NCI-H1092 treated with DMSO at 0.1 percent for 48 hours (cell line): ENCODE measurements around the gene KLHDC7B.

Experiments
- DNase-seq: peaks from one replicate; lab custom pipeline; 2025; lab: John Stamatoyannopoulos, UW

Gene KLHDC7B

DNA sequence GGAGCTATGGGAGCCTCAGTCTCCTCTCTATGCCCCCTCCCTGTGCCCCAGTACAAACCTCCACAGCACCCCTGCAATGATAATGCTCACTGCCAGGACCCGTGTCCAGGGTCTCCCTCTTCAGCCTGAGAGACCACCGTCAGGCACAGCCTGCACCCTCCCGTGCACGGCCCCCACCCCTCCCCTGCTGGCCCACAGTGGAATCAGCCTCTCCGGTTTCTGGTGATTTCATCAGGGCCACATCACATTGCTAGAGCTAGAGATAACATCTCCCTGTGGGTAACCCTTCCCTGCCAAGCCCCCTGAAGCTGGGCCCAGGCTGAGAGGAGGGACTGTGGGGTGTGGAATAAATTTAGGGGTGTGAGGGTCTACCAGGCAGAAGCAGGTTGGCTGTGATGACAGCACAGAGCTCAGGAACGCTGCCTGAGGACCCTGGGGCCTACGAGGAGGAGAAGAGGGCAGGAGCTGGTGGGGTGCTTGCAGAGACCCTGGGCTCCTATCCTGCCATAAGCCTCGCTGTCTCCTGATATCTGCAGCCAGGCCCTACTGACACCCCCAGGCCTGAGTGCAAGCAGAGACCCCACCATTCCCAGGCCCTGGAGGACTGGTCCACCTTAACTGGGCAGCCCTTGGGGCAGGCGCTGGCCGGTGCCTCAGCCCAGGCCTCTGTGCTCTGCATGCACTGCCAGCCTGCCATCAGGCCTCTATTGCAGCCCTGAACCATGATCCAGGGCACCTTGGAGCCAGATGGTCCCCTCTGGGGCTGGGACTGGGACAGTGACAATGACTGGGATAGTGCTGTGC is at the start of gene KLHDC7B:
Gene KLHDC7B (plus strand): TSS at position 378 of the 804 bp plus-strand sequence. CDS start 345 bp downstream, at position 723.
- no peak for DNase-seq

DNA sequence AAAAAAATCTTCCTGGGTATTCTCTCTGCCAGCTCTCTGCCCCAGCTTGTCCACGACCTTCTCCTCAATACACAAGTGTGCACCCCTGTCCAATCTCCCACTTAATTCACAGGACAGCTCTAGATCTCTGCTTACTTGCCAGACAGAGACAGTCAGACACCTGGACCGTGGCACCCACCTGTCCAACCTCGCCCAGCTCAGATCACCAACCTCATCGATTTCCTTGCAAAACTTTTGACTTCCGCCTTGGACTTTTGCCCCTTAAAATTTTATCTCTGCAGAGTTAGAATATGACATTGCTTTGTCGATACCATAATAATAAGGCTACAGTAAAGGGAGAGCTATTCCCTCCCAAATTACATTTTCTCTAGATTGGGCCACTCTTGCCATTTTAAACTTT is 48.6 kb upstream of the KLHDC7B start:
- DNase-seq = no peak

DNA sequence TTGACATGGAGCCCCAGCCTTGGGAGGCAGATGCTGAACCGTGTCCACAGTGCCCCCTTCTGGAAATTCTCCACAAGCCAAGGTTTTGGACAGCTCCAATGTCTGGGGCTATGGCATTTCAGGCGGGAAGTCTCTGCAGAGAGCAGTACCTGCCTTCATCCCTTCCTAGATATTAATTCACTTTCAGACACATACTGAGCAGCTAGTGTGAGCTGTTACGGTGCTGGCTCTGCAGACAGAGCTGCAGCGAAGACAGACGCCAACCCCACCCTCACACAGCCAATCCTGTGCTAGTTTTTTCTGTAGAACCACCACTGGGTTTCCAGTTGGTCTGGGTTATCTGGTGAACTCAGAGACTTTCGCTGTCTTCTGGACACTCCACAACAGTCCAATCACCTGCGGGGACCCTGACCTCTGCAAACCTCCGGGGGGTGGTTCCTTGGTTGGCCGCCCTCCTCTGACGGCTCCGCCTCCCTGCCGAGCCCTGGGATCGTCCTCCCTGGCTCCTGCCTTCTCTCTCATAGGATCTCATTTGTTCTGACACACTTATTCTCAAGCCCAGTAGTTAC is 47.3 kb upstream of the KLHDC7B start:
- peak; percentile 4 for DNase-seq

DNA sequence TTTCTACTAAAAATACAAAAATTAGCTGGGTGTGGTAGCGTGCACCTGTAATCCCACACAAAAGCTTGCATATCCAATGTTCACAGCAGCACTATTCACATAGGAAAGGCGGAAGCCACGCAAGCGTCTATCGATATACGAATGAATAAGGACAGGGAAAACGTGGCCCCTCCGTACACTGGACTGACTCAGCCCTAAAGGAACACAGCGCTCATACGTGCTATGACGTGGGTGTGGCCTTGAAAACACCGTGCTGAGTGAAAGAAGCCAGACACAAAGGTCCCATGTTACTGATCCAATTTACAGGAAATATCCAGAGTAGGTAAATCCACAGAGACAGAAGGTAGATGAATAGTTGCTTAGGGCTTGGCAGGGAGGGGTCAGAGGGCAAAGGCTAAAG is 45.2 kb upstream of the KLHDC7B start:
- no peak for DNase-seq

DNA sequence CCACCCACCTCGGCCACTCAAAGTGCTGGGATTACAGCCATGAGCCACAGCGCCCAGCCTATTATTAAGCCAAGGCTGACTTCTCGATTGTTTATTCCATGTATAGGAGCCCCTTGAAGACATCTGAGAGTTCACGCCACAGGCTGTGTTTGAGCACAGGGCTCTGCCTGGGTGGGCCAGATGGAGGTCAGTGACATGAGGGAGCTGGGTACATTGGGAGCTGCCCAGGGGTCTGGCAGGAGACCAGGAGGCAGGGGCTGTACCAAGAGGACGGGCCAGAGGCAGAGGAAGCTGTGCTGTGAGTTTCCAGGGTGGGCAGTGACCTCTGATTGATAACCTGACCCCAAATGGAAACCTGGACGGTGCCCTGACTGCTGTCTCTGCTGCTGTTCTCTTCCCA is 43.6 kb upstream of the KLHDC7B start:
- DNase-seq = no peak

DNA sequence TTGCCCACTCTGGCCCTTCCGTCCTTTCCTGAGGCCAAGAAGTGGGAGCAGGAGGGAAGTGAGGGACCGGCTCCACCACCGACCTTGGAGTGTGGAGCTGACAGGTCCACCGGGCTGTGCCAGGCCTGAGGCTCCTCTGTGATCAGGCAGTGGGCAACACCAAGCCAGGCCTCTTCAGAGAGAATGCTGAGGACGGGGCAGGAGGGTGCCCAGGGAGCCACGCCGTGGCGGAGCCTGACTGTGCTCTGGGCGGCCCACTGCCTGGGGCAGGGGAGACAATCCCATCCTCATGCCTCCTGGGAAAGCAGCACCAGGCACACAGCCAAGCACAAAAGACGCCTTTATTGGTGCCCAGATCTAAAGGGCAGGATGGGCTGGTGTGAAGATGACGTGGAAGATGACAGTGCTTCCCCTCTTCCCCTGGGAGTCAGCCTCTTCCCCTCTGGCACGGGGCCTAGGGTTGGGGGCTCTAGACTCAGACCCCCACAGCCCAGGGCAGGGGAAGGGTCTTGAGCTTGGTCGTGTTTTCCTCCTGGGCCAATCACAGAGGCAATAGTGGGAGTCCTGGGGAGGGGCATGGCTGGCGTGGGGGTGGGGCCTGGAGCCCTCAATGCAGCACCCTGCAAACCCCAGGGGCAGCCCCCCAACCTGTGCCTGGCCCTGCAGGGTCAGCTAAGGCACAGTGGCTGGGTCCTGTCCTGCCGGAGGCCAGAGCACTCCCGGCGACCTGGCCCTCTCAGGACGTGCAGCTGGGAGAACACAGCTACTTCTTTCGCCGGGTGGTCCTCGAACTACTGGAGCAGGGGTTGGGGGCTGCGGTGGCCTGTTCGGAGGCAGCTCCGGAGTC is 42.8 kb upstream of the KLHDC7B start:
- DNase-seq = no peak

DNA sequence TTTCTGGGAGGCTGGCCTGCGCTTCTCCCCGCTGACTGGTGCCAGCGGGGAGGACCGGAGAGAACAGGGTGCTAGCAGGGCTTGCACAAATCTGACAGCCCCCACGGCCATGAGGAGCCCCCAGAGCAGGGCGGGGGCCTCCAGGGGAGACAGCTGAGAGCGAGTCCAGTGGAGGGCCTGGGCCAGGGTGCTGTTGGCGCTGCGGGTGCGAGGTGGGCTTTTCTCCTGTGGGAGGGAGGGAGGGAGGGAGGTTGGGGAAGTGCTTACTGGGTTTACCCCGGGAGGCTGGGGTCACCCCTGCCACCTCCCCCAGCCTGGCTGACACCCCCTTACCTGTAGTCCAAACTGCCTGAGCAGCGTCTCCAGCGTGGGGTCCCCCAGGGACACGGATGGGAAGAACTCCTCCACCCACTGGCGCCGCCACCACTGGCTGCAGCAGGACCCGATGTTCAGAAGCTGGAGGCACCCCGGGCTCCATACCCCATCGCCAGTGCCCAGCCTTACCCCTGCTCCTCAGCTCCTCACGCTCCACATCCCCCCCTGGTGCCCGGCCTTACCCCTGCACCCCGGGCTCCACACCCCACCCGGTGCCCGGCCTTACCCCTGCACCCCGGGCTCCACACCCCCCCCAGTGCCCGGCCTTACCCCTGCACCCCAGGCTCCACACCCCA is 42.1 kb upstream of the KLHDC7B start:
- no peak for DNase-seq

DNA sequence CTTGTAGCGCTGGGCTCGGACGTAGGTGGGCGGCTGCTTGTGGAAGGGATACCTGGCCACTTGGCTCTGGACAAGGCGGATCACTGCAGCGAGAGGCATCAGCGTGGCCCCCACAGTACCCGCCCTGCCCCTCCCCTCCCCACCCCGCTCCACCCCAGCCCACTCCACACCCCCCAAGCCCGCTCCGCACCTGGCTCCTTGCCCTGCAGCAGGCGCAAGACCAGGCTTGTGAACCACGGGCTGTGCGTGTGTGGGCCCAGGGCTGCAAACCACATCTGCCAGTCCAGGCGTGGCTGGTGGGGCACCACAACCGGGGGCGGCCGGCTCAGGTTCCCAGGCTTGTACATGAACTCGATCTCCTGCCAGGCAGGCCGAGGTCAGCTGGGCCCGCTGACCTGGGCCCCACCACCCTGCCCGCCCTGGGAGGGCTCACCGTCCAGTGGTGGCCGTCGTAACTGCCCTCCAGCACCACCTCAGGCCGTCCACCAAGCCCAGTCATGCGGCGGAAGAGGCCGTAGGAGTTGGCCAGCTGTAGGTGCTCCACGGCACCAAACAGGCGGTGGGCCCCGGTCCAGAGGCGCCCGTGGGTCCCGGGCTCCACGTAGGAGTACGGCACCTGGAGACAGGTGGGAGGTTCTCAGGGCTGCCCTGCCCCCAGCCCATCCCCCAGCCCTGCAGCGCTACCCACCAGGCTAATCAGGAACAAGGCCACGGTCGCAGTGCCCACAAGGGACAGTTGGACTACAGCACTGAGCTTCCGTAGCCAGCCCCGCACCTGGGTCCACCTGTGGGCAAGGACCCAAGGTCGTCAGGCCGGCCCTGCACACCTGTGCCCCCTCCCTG is 41.1 kb upstream of the KLHDC7B start:
- DNase-seq = no peak

DNA sequence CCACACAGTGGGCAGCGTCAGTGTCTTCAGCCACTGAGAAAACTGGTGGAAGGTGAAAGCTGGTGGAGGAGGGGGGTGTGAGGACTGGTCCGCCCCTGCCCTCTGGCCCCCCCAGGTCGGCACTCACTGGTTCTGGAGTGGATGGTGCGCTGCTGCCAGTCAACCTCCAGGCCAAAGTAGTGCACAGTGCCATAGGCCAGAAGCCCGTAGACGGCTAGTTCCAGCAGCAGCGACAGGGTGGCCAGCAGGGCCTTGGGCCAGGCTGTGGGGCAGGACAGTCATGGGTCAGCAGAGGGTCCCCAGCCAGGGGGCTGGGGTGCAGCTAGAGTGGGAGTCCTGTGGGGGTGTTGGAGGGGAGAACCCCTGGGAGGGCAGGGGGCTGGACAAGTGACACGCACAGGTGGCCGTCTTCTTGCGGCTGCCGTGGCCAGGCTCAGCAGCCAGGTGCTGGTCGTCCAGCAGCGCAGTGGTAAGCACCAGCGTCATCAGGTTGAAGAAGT is 40.4 kb upstream of the KLHDC7B start:
- no peak for DNase-seq

DNA sequence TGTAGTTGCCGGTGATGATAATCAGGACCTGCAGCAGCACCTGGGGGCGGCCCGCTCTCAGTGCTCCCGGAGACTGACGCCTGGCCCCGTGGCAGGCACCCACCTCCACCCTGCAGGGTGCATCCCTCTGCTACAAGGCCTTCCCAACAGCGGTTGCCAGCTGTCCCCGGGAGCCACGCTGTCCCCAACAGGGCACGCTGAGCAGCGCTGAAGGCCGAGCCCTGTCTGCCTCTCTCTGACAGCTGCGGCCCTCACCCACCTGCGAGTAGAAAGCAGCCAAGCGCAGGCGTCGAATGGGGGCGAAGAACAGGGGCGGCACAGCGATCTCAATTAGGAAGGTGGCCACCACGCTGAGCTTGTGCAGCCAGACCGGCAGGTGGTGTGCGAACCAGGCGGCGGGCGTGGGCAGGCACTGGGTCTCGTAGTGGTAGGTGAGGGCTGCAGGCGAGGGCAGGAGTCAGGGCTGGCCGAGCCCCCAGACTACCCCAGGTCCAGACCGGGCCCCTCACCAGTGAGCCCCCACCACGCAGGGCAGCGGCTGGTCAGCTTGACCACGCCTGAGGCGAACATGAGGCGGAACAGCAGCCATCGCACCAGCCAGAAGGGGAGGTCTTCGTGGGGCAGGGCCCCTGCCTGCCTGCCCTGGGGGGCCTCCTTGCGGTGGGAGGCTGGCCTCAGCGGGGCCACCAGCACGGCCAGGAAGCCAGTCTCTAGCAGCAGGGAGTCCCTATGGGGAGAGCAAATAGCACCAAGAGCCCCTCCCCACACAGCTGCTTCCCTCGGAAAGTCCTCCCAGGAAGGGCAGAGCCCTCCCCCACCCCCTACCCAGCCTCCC is 39.7 kb upstream of the KLHDC7B start:
- DNase-seq = no peak

DNA sequence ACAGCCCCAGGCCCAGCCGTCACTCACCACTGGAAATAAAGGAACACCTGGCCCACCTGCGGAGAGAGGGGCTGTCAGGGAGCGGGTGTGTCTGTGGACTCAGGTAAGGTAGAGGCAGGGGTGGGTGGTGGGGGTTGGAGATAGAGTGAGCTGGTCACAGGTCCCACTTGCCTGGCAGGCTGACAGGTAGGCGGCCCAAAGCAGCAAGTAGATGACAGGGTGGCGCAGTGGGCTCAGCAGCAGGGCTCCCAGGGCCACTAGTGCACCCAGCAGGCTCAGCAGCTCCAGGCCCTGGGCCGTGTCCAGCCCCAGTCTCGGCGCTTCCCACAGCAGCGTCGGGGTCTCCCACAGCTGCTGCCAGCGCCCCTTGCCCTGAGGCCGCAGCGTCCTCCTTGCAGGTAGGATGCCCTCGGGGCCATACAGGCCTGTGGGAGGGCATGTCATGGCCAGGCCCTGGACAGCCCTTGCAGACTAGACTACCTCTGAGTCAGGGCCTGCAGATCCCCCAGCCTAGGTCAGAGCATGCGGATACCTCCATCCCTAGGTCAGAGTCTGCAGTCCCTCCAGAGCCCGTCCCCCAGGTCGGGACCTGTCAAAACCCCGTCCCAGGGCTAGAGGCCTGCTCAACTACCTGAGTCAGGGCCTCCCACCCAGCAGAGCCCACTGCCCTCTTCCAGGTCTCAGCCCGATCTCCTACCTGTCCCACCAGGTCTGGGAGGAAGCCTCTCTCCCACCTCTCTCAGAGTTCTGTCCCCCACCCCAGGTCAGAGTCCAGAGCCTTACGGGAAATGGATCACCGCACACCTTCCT is 38.9 kb upstream of the KLHDC7B start:
- DNase-seq = no peak

DNA sequence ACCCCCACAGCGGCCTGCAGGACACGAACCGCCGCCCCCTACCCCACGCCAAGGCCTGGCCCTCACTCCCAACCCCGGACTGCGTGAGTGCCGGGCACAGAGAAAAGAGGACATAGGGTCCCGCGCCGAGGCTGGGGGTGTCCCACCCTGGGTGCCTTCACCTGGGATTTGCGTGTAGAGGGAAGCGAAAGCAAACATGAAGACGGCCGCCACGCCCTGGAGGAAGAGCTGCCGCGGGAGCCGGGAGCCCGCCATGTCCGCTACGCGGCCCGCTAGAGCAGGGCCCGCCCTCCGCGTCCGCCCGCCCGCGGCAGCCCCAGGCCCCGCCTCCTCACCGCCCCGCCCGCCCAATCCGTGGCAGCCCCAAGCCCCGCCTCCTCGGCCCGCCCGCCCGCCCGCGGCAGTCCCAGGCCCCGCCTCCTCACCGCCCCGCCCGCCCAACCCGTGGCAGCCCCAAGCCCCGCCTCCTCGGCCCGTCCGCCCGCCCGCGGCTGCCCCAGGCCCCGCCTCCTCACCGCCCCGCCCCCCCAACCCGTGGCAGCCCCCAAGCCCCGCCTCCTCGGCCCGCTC is 38.2 kb upstream of the KLHDC7B start, which contains the start of gene LMF2:
Gene LMF2 (minus strand): TSS at position 282 of the 570 bp plus-strand sequence. CDS start 27 bp downstream, at position 255.
- DNase-seq = peak; percentile 63

DNA sequence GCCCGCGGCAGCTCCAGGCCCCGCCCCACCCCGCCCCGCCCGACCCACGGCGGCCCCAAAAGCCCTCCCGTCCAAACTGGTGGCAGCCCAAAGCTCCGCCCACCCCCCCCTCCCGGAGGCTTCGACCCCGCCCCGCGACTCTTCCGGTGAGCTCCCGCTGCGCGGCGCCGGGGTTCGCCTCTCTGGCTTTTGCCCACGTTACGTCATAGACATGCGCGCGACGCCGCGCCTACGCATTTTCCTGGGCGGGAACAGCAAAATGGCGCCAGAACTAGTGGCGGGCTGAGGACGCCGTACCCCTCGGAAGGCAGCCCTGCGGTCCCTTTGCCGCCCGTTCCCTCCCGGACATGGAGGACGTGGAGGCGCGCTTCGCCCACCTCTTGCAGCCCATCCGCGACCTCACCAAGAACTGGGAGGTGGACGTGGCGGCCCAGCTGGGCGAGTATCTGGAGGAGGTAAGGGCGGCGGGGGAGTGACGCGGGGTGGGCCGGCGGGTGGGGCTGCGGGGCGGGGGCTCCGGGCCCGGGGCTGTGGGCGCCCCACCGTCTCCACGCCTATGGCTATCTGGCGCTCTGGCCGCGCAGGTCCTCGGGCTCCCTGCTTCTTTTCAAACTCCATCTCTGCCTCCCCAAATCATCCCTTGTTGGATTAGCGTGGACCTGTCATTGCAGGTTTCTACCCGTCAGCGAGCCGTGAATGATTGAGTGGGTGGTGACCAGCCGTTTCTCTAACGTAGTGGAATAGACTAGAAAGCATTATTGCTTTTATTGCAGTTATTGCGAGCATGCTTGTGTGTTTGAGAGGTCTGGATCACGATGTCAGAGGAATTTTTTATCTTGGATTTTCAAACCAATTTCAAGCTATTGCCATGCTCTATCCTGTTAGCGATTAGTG is 37.5 kb upstream of the KLHDC7B start, which contains the start of gene NCAPH2:
Gene NCAPH2 (plus strand): TSS at position 234 of the 894 bp plus-strand sequence. CDS start 114 bp downstream, at position 348.
- DNase-seq = peak; percentile 73

DNA sequence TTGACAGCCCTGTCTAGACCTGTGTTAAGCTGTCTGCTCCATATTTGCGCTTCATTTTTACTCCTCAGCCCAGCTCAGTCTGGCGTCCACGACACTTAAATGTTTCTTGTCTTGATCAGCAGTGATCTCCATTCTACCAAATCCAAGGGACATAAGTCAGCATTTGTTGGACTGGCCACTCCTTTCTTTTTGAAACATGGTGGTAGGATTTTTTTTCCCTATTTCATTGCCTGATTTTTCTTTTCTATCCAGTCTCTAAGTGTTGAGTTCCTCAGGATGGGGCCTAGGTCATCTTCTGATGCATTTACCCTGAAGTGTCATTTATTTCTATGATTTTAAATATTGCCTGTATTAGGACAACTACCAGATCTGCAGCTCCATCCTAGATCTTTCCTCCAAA is 36.8 kb upstream of the KLHDC7B start:
- no peak for DNase-seq

DNA sequence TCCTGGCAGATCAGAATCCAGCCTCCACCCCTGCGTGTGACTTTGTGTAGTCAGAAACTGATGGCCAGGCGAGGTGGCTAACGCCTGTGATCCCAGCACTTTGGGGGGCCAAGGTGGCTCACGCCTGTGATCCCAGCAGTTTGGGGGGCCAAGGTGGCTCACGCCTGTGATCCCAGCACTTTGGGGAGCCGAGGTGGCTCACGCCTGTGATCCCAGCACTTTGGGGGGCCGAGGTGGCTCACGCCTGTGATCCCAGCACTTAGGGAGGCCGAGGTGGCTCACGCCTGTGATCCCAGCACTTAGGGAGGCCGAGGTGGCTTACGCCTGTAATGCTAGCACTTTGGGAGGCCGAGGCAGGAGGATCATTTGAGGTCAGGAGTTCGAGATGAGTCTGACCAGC is 32.5 kb upstream of the KLHDC7B start:
- no peak for DNase-seq

DNA sequence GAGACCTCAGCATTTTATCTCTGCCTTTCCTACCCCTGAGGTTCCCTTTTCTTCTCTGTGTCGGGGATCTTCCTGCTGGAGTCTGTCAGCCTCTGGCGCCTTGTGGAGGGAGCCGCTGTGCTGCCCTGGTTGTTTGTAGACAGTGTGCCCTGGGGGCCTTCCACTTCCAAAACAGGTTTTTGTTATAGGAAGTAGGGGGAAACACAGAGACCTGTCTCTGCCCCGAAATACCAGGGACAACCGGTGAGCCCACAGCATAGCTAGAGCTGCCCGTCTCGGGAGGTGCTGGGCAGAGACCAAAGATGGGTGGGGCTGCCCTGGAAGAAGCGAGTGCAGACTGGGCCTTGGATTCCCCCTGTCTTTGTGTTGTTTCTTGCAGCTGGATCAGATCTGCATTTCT is 29.6 kb upstream of the KLHDC7B start:
- DNase-seq = no peak

DNA sequence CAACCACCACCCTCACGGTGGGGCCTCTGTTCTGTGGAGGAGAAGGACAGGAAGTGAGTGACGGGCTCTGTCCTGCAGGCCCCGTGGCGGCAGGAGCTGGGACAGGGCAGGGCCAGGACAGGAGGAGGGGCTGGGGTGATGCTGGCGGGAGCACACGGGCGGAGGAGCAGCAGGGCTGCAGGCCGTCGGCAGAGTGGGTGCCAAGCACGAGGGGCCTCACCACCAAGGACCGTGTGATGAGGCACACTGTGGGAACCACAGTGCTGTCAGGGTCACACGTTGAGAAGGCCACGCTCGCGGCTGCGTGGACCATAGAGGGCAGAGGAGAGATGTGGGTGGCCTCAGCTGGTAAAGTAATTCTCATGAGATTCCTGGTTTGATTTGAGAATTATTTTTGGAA is 28.8 kb upstream of the KLHDC7B start:
- no peak for DNase-seq
